AG04450 (cell line): Measurements from ENCODE around the gene OOEP. TPM values are rescaled to one million over a fixed set of nuclear protein-coding genes. Genes with fewer than 3 reads are reported as not detected.
"Not testable (repeated sequence)": the region's sequence is repeated elsewhere in the genome, so short reads cannot be mapped to it uniquely, and the experiment has no call there.

ENCODE experiments used
- CTCF ChIA-PET: fragments of 300-600, 350-600 bp; formaldehyde crosslinking; extraction: SDS; loops from one replicate; lab custom pipeline; 2022; ENCODE audit warnings: antibody characterized with exemption, inconsistent platforms; lab: Charles Lee
- POLR2A ChIA-PET: fragments of 350-600 bp; formaldehyde crosslinking; extraction: SDS; loops from one replicate; lab custom pipeline; 2021; ENCODE audit warnings: antibody characterized with exemption, inconsistent platforms; lab: Yijun Ruan, JAX
- DNase-seq: peaks from one replicate; pipeline ENCODE4 v3.0.0-alpha.2; 2011; ENCODE audit warnings: low read depth, low spot score
- H3K27ac ChIP-seq: one replicate; pipeline ENCODE4 v1.5.1; 2012; ENCODE audit warnings: low read depth, low read length, control low read depth
- H3K27me3 ChIP-seq: one replicate; pipeline ENCODE4 v1.6.0; 2012; ENCODE audit warnings: low read length; ENCODE audit not compliant: control insufficient read depth, insufficient read depth
- H3K4me3 ChIP-seq: 2 replicates; pipeline ENCODE4 v1.5.1; 2011; ENCODE audit warnings: mild to moderate bottlenecking, low read depth, low read length, control low read depth
- H3K9me3 ChIP-seq: 2 replicates; pipeline ENCODE4 v1.5.1; 2012; ENCODE audit warnings: low read length; ENCODE audit not compliant: control insufficient read depth, insufficient read depth
- CTCF ChIP-seq: IDR thresholded peaks from 2 replicates; pipeline ENCODE4 v1.5.1; 2011; ENCODE audit warnings: low read depth, low read length, control low read depth, inconsistent platforms
- polyA plus RNA-seq: library from polyadenylated mRNA; depleted of rRNA; stranded (reverse); fragments of >200 nt; gene quantifications from 2 replicates; pipeline ENCODE4 v1.2.3, GENCODE V29; 2011

OOEP gene
- polyA plus RNA-seq, 1 experiment = not detected

GRCh38 chr6:73389854-73390253, 20.2 kb upstream of the OOEP start:
- Histone ChIP-seq H3K27me3 (no peaks in the 10 kb centered on the region), H3K9me3 (peaks cover 5% of the 10 kb centered on the region; the same call in 1 of the 2 replicates), H3K27ac (no peak overlapping the region), H3K4me3 (no peak overlapping the region)
- TF ChIP-seq CTCF = no peak
- POLR2A ChIA-PET = no interaction called here
- DNase-seq = no peak
- CTCF ChIA-PET = interaction anchor here (0.7 to 3.8 kb wide), 2 partner anchors 104 to 978 kb away, joined by 3 to 32 read pairs; no protein-coding TSS in a partner anchor

GRCh38 chr6:73388800-73389512, 19.3 kb upstream of the OOEP start:
- peak; percentile 88 for TF ChIP-seq CTCF
- Histone ChIP-seq H3K27me3 (no peaks in the 10 kb centered on the region), H3K27ac (peak overlapping the region; percentile 31), H3K9me3 (no peaks in the 10 kb centered on the region), H3K4me3 (peak overlapping the region; percentile 65)
- peak; percentile 18 for DNase-seq
- POLR2A ChIA-PET = interaction anchor here (0.6 to 1.2 kb wide), 3 partner anchors 62 to 103 kb away, joined by 3 to 4 read pairs (median 3); partner anchors contain the start of gene MTO1
- CTCF ChIA-PET = interaction anchor here (0.7 to 3.8 kb wide), 14 partner anchors 9 to 204 kb away, joined by 3 to 32 read pairs (median 4); no protein-coding TSS in a partner anchor

GRCh38 chr6:73388433-73388799, 18.7 kb upstream of the OOEP start:
- H3K27me3 ChIP-seq = no peaks in the 10 kb centered on the region
- CTCF ChIA-PET = interaction anchor here (0.7 to 3.8 kb wide), 12 partner anchors 10 to 103 kb away, joined by 3 to 32 read pairs (median 4); no protein-coding TSS in a partner anchor
- TF ChIP-seq CTCF = no peak
- H3K9me3 ChIP-seq = no peaks in the 10 kb centered on the region
- POLR2A ChIA-PET = interaction anchor here (0.9 to 1.2 kb wide), 2 partner anchors 73 to 102 kb away, joined by 3 to 4 read pairs; partner anchors contain the start of gene MTO1
- H3K27ac ChIP-seq = no peak overlapping the region
- peak overlapping the region; percentile 65 for H3K4me3 ChIP-seq
- DNase-seq = no peak

- no peak overlapping the region for H3K4me3 ChIP-seq
- TF ChIP-seq CTCF = no peak
- ChIA-PET POLR2A (no interaction called here), CTCF (no interaction called here)
- no peak overlapping the region for H3K27ac ChIP-seq
- no peak for DNase-seq
- H3K27me3 ChIP-seq = no peaks in the 10 kb centered on the region
- H3K9me3 ChIP-seq = no peaks in the 10 kb centered on the region
Observed at GRCh38 chr6:73382462-73383113, 12.9 kb upstream of the OOEP start.

GRCh38 chr6:73381531-73381930, 11.8 kb upstream of the OOEP start:
- not testable (repeated sequence) for H3K4me3 ChIP-seq

More at GRCh38 chr6:73381531-73381930, 11.8 kb upstream of the OOEP start:
- H3K9me3 ChIP-seq, POLR2A ChIA-PET, DNase-seq, CTCF ChIA-PET, H3K27me3 ChIP-seq: not testable (repeated sequence)
- H3K27ac ChIP-seq = peak overlapping the region; percentile 11
